GM18499 (cell line): ENCODE measurements around the gene MMP25.
"Not testable (repeated sequence)": the region's sequence is repeated elsewhere in the genome, so short reads cannot be mapped to it uniquely, and the experiment has no call there.

Source experiments
- ATAC-seq: cut with Tn5 transposase; IDR thresholded peaks from one replicate; pipeline ENCODE4 v1.9.1; 2021; ENCODE audit warnings: moderate number of reproducible peaks; ENCODE audit not compliant: insufficient read depth, unreplicated experiment

MMP25 gene

DNA sequence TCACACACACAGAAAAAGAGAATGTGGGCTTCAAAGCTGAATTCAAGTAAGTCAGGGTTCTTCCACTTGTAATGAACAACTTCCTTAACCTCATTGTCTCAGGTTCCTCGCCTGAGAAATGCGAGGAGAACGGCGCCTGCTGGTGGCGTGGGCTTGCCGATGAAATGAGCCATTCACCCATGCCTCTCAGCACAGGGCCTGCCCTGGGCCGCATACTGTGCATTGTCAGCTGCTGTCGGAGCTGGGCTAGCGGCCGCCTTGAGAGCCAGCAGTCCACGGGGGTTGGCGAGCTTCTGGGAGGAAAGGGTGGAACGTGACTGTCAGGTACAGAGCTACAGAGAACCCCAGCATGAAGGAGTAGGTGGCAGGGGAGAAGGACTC lies 7.0 kb downstream of the MMP25 start:
- not testable (repeated sequence) for ATAC-seq

DNA sequence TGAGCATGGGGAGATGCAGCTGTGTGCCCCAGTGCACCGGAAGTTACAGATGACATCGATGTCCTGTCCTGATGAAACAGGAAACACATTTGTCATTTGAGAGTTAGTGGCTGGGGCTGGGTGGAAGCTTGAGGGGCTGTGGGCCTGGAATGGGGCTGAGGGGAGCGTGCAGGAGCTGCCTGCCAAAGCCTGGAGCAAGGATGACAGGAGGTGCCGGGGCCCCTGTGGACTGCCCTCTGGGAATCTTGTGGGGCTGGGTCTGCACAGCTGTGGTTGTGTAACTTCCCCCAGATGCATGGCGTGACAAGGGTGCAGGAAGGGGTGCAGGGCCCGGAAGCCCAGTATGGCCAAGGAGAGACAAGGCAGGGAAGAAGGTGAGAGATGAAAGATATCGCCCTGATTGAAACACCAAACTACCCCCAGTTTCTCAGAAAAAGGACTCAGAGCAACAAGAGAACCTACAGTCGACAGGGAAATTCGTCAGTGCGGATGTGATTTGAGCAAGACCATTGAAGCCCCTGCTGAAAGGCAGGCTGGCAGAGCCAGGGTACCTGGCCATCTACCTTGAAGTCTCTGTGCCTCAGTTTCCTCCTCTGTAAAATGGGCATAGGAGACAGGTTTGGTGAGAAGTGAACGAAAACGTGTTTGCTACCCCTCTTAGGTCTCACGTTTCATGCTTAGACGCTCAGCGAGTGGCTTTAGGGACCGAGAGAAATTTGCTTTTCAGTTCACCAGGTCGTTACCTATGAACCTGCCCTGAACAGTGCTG lies 8.8 kb downstream of the MMP25 start:
- no peak for ATAC-seq

GRCh38 chr16:3055734-3056115 lies 9.4 kb downstream of the MMP25 start:
- ATAC-seq = not testable (repeated sequence)

GRCh38 chr16:3056336-3057180 lies 10.2 kb downstream of the MMP25 start:
- ATAC-seq = no peak

DNA sequence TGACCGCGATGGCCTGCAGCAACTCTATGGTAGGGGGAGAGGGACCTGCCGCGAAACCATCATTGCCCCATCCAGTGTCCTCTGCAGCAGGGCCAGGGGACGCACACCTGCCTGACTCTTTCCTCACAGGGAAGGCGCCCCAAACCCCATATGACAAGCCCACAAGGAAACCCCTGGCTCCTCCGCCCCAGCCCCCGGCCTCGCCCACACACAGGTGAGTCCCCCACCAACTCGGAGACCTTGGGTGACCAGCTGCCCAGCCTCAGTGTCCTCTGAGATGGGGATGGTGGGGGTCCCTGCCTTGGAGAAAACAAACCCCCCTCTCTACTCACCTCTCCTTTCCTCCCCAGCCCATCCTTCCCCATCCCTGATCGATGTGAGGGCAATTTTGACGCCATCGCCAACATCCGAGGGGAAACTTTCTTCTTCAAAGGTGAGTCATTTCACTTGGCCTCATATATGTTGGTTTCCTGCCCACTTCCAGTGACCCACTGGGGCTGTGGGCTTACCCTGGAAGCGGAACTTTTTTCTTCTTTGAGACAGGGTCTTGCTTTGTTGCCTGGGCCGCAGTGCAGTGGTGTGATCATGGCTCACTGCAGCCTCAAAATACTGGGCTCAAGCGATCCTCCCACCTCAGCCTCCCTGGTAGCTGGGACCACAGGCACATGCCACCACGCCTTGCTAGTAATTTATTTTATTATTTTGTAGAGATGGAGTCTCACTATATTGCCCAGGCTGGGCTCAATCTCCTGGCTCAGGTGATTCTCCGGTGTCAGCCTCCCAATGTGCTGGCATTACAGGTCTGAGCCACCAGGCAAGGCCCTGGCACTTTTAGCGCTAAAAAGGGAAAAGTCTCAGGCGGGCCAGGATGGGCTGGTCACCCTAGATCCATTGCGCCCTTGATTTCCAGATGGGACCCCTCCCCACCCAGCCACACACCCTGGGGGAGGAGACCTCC lies 11.1 kb downstream of the MMP25 start:
- ATAC-seq = no peak

DNA sequence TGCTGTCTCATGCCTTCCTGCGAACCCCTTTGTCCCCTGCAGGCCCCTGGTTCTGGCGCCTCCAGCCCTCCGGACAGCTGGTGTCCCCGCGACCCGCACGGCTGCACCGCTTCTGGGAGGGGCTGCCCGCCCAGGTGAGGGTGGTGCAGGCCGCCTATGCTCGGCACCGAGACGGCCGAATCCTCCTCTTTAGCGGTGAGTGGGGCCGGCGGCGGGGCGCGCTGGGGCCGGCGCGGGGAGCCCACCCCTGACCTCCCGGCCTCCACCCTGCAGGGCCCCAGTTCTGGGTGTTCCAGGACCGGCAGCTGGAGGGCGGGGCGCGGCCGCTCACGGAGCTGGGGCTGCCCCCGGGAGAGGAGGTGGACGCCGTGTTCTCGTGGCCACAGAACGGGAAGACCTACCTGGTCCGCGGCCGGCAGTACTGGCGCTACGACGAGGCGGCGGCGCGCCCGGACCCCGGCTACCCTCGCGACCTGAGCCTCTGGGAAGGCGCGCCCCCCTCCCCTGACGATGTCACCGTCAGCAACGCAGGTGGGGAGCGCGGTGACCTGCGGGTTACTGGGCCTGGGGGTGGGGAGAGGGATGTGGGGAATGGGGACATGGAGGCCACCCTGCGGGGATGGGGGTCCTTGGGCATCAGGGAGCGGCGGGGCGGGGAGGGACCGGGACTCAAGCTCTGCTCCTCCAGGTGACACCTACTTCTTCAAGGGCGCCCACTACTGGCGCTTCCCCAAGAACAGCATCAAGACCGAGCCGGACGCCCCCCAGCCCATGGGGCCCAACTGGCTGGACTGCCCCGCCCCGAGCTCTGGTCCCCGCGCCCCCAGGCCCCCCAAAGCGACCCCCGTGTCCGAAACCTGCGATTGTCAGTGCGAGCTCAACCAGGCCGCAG lies 12.0 kb downstream of the MMP25 start:
- no peak for ATAC-seq

GRCh38 chr16:3059041-3059722 lies 12.8 kb downstream of the MMP25 start:
- ATAC-seq = no peak

- no peak for ATAC-seq
These were observed 13.4 kb downstream of the MMP25 start for GRCh38 chr16:3059723-3060242.

DNA sequence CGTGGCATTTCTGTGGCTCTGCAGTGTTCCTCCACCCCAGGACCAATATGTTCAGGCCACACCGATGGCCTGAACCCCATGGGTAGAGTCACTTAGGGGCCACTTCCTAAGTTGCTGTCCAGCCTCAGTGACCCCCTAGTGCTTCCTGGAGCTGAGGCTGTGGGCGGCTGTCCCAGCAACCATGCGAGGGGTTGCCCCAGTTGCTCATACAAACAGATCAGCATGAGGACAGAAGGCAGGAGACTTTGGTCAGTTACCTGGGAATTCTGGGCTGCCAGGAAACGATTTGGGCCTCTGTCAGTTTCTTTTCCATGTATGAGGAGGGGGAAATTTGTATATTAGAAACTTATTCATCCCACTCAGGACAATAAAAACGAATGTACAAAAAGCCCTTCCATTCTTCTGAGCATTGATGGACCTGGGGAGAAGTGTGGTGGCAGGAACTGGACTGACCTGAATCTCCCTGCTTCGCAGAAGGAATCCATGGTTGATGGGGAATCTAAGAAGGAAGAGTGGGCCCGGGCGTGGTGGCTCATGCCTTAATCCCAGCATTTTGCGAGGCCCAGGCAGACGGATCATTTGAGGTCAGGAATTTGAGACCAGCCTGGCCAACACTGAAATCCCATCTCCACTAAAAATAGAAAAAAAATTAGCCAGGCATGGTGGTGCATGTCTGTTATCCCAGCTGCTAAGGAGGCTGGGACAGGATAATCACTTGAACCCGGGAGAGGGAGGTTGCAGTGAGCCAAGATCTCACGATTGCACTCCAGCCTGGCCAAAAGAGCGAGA lies 14.2 kb downstream of the MMP25 start:
- no peak for ATAC-seq

DNA sequence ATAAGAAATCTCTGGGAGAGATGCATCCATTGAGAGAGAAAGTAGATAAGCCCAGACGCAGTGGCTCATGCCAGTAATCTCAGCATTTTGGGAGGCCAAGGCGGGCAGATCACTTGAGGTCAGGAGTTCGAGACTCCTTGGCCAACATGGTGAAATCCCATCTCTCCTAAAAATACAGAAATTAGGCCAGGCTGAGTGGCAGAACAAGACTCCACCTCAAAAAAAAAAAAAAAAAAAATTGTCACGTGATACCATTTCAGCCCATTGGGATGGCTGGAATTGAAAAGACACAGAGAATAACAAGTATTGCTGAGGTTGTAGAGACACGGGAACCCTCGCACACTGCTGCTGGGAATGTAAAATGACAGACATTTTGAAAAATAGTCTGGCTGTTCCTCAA lies 16.2 kb downstream of the MMP25 start:
- no peak for ATAC-seq

GRCh38 chr16:3063625-3064386 lies 17.4 kb downstream of the MMP25 start:
- no peak for ATAC-seq

GRCh38 chr16:3065069-3065741 lies 18.8 kb downstream of the MMP25 start, which contains the start of gene IL32:
Gene IL32, plus strand, starts transcription at chr16:3065640. Its CDS starts 172 bp downstream, at chr16:3065812.
- no peak for ATAC-seq

GRCh38 chr16:3065742-3066439 lies 19.5 kb downstream of the MMP25 start:
- no peak for ATAC-seq

- no peak for ATAC-seq
These were observed 20.0 kb downstream of the MMP25 start for GRCh38 chr16:3066440-3066748.

DNA sequence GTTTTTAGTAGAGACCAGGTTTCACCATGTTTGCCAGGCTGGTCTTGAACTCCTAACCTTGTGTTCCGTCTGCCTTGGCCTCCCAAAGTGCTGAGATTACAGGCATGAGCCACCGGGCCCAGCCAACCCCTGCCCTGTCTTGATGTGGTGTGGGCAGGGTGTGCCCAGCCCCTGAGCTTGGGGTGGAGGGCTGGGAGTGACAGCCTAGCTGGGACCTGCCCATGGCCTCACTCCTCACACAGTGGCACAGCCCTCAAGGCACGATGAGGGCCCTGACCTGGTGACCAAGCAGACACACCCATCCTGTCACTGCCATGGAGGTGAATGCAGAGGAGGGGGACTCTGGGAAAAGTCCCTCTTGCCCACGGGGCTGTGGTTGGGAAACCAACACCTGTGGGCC lies 22.1 kb downstream of the MMP25 start:
- ATAC-seq = no peak

GRCh38 chr16:3069146-3069545 lies 22.8 kb downstream of the MMP25 start:
- ATAC-seq = not testable (repeated sequence)
